ENCODE data around the gene PPIB.

Gene PPIB

DNA sequence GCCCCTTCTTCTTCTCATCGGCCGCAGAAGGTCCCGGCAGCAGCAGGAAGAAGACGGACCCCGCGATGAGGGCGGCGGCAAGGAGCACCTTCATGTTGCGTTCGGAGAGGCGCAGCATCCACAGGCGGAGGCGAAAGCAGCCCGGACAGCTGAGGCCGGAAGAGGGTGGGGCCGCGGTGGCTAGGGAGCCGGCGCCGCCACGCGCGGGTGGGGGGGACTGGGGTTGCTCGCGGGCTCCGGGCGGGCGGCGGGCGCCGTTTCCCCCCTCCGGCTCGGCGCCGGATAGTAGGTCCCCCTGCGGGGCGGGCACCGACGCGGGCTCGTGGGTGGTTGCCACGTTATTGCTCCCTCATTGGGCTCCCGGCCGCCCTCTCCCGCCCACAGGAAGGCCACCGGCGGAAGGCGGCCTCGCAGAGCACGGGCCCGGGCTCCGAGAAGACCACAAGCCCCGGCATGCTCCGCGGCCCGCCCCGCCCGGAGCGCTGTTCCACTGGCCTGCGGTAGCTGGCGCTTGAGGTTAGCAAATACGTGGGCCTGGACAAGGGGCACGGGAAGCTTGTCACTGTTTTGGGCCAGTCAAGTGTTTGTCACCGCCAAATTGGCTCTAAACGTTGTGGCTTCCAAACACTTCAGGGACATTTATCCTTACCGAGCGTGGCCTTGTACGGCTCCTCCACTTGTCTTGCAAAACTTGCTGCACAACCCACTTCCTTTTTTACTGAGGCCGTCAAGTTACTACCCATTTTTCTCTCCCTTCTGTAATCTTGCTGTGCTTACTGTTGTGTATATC, at the start of gene PPIB:
PPIB (minus strand) TSS at position 154 of the 790 bp plus-strand sequence; CDS start at position 118, 36 bp downstream.
- in situ Hi-C loops (cut with MboI; ENCODE audit: low sequenced_read_pairs), result no loop called here

DNA sequence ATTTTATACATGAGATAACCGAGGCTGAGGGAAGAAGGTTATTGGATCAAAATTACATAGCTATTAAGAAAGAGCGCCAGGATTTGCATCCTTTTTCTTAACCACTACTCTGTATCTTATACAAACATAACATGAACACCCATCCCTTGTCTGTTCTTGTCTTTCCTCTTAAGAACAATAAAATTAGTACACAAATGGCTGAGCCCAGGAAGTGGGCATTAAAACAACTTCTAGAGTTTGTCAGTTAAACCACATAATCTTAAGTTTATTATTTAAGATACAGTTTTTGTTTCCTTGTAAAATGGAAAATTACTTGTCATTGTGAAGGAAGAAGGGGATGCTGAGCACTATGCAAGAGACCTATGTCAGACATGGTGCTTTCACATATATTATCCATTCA, 48.9 kb upstream of the PPIB start:
- in situ Hi-C loops (cut with MboI; ENCODE audit: low sequenced_read_pairs), result no loop called here

DNA sequence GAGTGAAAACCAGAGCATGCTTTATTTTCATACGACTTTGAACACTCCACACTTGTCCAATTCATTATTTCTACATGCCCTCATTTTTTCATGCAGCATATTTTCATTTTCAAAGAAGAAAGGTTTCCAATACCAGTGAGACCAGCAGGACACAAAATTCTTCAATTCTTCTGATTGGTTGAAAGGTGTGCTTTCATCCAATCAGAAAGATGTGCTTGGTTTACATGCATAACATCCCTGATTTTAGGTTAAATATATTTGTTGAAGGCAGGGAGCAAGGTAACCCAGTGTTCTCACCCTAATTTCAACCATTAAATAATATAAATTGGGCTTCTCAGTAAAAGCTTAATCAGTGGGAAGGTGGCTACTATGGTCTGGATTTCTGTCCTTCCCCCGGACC, 47.5 kb upstream of the PPIB start:
- in situ Hi-C loops (cut with MboI; ENCODE audit: low sequenced_read_pairs), result no loop called here

DNA sequence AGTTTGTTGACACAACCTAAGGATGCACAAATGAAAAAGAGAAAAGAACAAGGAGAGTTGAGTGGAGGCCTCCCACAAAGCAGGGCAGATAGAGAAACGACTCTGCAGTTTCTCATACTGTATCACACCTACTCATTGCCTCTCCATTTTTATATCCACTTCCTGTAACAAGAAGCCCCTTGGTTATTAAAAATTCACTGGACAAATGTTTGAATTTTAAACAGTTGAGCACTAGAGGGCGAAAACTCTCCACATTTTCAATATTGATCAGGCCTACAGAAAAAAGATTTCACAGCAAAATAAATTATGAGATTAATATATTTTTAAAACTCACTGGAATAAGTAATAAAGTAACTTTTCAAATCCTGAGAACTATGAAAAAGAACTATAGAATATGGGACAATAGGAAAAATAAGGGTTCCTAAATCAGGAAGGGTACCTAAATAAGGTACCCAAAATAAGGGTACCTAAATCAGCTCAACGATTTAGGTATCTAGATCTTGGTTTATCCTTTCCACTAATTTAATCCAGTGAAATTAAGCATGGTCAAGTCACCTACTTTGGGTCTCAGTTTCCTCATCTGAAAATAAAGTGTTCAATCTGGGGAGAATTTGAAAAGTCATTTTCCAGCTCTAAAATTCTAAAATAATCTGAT, 47.0 kb upstream of the PPIB start:
- in situ Hi-C loops (cut with MboI; ENCODE audit: low sequenced_read_pairs), result no loop called here

DNA sequence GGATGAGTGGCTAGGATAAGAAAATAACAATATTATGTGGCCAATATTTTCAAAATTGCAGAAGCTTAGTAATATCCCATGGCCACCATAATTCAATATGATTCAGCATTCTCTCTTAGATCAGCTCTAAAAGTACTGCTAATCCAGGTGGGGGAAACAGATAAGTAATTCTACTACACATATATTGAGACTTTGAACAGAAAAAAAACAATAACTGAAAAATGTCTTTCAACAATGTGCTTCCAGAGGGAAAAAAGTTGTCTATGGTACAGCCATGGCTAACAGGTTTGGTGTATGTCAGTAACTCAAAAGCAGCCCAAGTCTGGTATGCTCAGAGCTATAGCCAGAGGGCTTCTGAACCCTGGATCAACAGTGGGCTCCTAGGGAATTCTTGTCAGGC, 42.4 kb upstream of the PPIB start:
- in situ Hi-C loops (cut with MboI; ENCODE audit: low sequenced_read_pairs), result no loop called here

DNA sequence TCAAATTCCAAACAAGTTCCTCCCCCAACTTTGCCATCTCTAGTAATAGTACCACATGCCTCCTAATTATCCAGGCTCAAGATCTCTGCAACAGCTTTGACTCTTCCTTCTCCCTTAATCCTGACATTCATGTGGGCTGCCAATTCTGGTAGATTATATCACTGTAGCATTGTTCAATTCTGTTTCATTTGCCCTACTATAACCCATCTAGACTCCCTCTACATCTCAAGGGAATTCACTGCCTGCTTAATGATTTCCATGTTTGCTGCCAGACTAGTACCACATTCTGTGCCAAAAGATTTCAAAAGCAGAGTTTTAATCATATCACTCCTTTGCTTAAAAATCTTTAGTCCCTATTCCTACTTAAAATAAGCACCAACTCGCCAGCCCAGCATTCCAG, 34.6 kb upstream of the PPIB start:
- in situ Hi-C loops (cut with MboI; ENCODE audit: low sequenced_read_pairs), result no loop called here

DNA sequence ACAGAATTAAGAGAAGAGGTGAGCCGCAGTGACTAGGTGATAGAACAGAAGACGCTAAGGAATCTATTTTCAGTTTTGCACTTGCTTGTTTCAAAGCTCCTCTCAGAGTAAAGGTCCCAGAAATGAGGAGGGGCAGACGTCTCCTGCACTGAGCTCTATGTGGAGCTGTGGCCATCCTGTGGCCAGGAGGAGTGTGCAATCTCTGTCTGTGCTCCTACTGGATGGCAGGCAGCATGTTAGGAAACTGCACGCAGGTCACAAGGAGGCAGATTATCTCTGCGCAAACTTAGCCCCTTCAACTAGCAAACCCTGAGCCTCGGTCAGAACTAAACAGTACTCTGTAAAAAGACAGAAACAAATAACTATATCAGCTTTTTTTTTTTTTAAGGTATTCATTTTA, 31.1 kb upstream of the PPIB start:
- in situ Hi-C loops (cut with MboI; ENCODE audit: low sequenced_read_pairs), result no loop called here

DNA sequence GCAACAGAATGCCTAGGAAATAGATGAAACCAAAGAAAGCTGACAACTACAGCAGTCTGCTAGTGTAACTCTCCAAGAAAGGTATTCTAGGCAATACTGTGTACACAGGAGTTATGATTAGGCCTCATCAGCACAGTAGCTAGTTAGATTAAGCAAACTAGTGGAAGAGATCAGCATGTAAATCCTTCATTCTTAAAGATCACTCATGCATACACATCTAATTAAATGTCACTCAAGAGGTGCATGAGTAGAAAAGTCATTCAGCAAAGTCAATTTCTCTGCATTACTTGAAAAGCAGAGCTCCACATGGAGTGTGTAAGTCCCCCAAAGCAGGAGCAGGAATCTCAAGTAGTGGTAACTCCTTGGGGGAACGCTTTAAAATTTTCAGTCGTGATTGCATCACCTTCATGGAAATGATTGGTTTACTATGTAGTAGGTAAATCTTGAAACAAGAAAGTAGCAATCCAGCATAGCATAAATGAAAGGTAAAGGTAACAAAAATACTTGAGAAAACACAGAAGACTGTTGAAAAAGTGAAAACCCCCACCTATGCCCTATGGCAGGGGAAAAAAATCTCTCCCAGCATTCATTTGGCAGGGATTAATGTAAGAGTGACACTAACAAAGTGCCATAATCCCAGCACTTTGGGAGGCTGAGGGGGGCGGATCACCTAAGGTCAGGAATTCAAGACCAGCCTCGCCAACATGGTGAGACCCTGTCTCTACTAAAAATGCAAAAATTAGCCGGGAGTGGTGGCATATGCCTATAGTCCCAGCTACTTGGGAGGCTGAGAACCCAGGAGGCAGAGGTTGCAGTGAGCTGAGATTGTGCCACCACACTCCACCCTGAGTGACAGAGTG, 29.4 kb upstream of the PPIB start:
- in situ Hi-C loops (cut with MboI; ENCODE audit: low sequenced_read_pairs), result no loop called here

DNA sequence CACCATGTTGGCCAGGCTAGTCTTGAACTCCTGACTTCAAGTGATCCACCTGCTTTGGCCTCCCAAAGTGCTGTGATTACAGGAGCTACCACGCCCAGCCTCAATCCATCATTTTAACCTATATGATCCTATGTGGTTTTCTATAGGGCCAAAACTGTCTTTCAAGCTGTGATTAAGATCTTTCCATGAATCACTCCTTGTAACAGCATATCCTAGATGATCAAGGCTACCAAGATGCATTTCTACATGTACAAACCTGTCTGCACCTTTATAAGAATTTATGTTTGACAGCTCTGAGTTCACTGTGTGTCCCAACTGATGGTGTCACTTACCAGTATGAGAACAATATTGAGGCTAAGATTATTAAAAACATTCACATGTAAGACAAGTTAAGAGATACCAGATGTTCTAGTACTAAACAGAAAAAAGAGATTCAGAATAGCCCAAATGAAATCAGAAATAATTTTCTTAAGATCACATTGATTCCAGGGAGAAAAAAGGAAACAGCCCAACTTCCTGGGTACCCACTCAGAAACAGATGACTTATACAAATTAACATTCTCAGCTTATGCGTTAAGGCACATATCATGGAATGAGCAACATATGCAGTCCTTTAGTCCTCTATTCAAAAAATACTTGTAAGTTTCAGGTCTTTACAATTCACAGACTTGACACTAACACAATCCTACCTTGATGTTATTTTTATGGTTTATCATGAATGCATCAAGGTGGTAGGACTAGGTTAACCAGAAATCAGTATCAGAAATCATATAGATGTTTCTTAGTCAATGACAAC, 24.8 kb upstream of the PPIB start:
- in situ Hi-C loops (cut with MboI; ENCODE audit: low sequenced_read_pairs), result no loop called here

DNA sequence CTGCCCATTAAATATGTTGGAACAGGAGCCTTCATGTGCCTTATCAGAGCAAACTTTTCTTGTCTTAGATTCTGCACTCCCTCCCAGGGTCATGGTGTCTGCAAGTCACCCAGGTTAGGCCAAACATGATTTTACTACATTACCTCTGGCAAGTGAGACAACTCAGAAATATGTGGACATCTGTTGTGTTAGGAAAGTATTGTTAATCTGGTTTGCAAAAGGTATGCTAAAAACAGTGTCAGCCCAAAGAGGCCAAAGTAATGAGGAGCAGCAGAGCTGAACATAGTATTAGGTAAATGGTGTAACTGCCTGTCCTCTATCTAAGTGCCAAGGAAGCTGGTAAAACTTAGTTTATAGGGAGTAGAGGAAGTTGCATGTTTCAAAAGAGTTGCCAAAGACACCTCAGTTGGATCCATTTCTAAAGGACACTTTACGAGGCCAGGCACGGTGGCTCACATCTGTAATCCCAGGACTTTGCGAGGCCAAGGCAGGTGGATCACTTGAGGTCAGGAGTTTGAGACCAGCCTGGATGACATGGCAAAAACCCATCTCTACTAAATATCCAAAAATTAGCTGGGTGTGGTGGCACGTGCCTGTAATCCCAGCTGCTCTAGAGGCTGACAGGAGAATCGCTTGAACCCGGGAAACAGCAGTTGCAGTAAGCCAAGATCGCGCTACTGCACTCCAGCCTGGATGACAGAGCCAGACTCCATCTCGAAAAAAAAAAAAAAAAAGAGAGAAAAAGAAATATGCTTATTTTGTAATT, 22.5 kb upstream of the PPIB start:
- in situ Hi-C loops (cut with MboI; ENCODE audit: low sequenced_read_pairs), result no loop called here

DNA sequence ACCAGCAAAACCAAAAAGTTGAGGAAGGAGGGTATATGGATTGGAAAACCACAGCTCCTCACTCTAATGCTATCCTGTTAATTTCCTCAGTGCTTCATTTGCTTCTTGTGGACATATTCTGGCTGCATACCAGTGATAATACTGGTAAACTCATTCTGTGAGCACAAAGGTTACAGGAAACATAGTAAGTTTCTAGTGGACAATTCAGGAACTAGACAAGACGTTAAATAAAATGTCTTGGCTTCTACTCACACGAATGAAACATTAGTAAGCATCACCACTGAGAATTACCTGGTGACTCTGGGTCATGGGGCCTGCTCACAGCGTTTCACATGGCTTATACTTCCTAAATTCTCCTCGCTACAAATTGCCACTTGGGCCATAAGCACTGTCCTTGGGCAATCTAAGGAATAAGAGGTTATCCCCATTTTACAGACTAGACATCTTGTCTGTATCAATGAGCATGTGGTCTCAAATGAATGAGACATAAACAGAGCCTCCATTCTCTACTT, 20.1 kb upstream of the PPIB start:
- in situ Hi-C loops (cut with MboI; ENCODE audit: low sequenced_read_pairs), result no loop called here

DNA sequence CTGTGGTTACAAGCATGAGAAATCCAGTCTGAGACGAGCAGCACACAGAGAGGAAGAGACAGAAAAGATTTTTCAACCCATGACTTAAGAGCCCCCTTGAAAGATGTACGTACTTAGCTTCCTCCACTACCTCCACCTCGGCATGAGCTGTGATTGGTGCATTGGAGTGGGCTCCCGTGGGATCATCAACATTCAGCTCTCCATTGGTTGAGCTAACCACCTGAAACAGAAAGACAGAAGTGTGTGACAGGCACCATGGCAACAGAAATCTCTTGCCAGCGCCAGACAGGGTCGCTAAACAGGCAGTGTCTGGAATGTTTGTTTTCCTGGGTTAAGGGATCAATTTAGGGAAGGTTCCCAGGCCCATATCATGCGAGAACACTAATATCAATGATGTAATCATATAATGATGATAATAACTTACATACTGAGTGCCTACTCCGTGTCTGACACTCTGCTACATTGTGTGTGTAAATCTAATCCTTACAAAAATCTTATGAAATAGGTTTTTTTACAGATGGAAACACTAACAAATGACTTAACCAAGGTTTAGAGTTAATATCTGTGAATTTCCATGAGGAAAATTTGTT, 17.5 kb upstream of the PPIB start:
- in situ Hi-C loops (cut with MboI; ENCODE audit: low sequenced_read_pairs), result no loop called here

DNA sequence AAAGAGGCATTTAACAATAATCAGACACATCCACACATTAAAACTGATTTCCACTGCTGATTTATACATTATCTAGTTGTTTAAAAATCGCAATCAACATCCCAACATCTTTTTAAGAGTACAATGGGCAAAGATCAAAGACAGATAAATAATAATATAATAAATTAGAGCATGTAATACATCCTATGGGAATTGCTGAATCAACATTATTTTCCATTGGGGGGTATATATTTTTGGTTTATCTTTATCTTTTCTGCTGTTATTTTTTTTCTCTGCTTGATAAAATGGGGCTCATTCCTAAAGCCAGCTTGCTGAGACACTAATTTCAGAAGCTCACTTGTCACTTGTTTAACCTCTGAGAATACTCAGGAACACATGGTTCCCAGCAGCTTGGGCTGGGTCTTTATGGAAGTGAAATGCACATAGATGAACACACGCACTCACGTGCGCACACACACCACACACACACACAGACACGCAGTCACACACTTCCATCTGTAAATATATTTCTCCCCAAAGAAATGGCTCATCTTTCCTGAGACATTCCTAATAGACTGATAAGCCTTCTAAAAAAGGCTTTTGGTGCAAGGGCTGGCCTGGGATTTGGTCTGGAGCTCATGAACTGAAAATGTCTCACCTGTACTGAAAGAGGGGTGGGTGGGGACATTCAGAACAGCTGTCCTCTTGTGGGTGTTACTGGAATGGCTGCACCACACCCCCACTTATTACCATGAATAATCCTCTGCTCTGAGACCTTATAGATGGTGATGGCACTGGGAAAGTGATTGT, 3.5 kb upstream of the PPIB start:
- in situ Hi-C loops (cut with MboI; ENCODE audit: low sequenced_read_pairs), result no loop called here

DNA sequence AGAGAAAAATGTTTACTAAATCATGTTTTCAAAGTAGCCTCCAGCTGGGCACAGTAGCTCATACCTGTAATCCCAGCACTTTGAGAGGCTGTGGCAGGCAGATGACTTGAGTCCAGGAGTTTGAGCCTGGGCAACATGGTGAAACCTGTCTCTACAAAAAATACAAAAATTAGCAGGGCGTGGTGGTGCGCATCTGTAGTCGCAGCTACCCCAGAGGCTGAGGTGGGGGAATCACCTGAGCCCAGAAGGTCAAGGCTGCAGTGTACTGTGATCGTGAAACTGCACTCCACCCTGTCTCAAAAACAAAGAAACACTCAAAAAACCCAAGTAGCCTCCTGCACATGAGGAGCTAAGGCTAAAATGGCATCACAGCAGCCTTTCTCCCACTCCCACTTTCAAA, 1.6 kb upstream of the PPIB start:
- in situ Hi-C loops (cut with MboI; ENCODE audit: low sequenced_read_pairs), result no loop called here

DNA sequence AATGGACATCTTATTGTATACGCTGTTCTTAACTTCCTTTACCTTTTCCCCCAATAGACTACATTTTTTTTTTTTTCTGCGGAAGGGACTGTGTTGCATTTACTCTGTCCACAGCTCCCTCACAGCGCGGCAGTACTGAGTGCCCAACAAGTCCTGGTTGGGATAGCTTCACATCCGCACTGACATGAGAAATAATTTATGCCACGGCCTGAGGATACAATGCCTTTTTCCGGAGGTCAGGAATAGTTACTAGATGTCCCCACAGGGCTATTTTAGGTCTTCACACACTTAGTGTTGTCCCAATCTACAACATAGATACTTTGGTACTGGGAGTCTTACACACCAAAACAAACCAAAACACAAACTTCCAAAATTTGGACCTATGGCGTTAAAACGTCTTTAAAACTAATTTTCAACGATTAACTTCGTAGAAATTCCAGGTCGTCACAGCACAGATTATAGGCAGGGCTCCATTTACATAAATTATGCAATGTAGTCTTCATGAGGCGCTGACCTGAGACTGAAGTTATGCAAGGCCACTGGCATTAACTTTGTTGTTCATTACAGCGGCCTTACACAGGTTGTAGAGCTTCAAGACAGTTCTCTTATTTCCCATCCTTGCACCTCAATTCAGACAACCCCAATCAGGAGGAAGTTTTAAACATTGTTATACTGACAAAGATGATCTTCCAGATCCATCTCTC, 989 bp upstream of the PPIB start:
- in situ Hi-C loops (cut with MboI; ENCODE audit: low sequenced_read_pairs), result no loop called here

DNA sequence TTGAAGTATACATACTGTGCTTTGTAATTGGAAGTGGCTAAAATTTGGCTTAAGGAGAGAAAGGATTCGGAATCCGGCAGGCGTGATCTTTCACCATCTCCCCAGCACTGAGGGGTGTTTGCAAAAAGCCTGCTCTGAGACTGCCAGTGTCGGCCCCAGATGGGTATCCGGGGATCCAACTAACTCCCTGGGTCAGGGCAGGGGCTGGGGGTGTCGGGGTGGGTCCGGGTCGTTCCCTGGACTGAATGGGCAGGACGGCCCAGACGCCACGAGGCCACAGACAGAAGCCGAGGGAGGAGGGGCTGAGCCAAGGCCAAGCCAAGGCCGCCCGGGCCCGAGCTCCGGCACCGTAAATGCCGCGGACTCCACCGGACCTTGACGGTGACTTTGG, 349 bp downstream of the PPIB start:
- in situ Hi-C loops (cut with MboI; ENCODE audit: low sequenced_read_pairs), result no loop called here

DNA sequence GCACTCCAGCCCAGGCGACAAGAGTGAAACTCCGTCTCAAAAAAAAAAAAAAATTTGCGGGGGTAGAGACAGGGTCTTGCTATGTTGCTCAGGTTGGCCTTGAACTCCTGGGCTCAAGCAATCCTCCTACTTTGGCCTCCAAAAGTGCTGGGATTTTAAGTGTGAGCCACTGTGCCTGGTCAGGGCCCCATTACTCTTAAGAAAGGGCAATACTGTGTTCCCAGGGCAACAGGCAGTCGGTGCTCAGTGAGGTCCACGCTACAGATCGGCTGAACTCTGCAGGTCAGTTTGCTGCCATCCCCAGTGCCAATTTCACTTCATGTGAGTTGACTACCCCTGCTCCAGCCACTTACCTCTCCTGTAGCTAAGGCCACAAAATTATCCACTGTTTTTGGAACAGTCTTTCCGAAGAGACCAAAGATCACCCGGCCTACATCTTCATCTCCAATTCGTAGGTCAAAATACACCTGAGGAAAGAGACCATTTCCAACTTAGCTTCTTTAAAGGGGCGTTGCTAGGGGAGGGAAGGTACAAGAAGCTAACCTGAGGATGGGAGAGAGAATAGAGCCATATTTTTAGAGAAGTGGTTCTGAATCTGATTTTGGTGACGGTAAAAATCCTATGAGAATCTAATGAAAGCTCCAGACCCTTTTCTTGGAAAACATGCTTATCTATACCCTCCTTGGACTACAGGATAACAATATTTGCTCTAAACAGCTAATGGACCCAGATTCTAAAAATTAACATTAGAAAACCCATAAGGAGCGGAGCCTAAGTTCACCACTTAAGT, 939 bp downstream of the PPIB start:
- in situ Hi-C loops (cut with MboI; ENCODE audit: low sequenced_read_pairs), result no loop called here

Measured in HL-60/S4 treated with retinoic acid at 250 ng/mL for 4 days and 3 days (cell line).